Esophagus squamous epithelium (tissue), 4 donors: ENCODE results near the gene KRTAP17-1.

ENCODE experiments used
- POLR2A ChIP-seq, 4 donors: fragments of 450-650 bp; IDR thresholded peaks; one replicate each; pipeline ENCODE4 v1.6.1; 2017; ENCODE audit warnings: antibody characterized with exemption in 4 of 4, mild to moderate bottlenecking in 4 of 4, moderate library complexity in 3 of 4
- TF ChIP-seq, protein P1 (sequence below), 6 experiments: fragments of 450-650 bp in 4 of 6; fragments of 200-600 bp in 2 of 6; sonication (generic) in 2 of 6; IDR thresholded peaks; one replicate each; pipeline ENCODE4 v1.5.1; 2016 to 2019; ENCODE audit warnings: antibody characterized with exemption in 6 of 6, mild to moderate bottlenecking in 4 of 6, moderate library complexity in 4 of 6

DNA sequence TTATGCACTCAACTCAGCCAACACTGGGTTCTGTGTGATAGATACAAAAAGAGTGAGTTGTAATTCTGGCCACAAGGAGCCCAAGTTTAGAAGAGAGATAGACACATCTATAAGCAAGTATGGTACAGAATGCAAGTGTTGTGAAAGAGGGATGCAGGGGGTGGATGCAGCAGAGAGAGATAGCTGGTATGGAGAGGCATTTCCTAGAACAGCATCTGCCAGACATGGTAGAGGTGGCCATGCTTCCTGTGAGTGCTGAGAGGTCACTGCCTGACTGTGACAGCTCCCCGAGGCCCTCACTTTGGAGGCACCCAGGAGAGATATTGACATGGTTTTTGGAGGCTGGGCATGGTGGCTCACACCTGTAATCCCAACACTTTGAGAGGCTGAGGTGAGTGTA lies 4.4 kb downstream of the KRTAP17-1 start:
- no peak for TF ChIP-seq POLR2A (IDR thresholded peaks at IDR 0.05)
- TF ChIP-seq, protein P1, sequence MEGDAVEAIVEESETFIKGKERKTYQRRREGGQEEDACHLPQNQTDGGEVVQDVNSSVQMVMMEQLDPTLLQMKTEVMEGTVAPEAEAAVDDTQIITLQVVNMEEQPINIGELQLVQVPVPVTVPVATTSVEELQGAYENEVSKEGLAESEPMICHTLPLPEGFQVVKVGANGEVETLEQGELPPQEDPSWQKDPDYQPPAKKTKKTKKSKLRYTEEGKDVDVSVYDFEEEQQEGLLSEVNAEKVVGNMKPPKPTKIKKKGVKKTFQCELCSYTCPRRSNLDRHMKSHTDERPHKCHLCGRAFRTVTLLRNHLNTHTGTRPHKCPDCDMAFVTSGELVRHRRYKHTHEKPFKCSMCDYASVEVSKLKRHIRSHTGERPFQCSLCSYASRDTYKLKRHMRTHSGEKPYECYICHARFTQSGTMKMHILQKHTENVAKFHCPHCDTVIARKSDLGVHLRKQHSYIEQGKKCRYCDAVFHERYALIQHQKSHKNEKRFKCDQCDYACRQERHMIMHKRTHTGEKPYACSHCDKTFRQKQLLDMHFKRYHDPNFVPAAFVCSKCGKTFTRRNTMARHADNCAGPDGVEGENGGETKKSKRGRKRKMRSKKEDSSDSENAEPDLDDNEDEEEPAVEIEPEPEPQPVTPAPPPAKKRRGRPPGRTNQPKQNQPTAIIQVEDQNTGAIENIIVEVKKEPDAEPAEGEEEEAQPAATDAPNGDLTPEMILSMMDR (IDR thresholded peaks at IDR 0.05) = no peak
